HepG2 (cell line): ENCODE measurements around the gene RAD52.

Source experiments
- RFXAP ChIP-seq: sonication (generic); formaldehyde crosslinking; IDR thresholded peaks from 2 replicates; pipeline ENCODE4 v1.4.0; 2020; ENCODE audit warnings: missing genetic modification reagents, borderline replicate concordance
- ZNF607 ChIP-seq: sonication (generic); formaldehyde crosslinking; IDR thresholded peaks from 2 replicates; pipeline ENCODE4 v1.5.1; 2020; ENCODE audit warnings: missing genetic modification reagents, mild to moderate bottlenecking, borderline replicate concordance

DNA sequence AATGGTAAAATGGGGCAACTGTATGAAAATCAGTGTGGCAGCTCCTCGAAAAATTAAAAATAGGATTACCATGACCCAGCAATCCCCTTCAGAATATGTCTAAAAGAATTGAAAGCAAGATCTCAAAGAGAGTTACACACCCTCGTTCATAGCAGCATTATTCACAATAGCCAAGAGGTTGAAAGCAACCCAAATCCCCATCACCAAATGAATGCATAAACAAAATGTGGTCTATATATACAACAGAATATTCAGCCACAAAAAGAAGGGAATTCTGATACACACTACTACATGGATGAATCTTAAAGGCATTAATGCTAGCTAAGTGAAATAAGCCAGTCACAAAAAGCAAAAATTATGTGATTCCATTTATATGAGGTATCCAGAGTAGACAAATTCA, 27.2 kb downstream of the RAD52 start:
- TF ChIP-seq ZNF607 (CRISPR knock-in tag) (no peak), RFXAP (CRISPR knock-in tag) (no peak)
